SK-N-SH treated with all-trans-retinoic acid at 6 μM for 48 hours (cell line): ENCODE data around the gene CRLF1.

Experiments
- ARNTL ChIP-seq: fragments of 450-650 bp; formaldehyde crosslinking; IDR thresholded peaks from 2 replicates; pipeline ENCODE4 v1.5.0; 2020; ENCODE audit warnings: low read depth, mild to moderate bottlenecking, moderate library complexity, borderline replicate concordance
- CSDC2 ChIP-seq: fragments of 250-450 bp; sonication (Bioruptor Pico); IDR thresholded peaks from 2 replicates; pipeline ENCODE4 v1.5.0; 2020; ENCODE audit warnings: mild to moderate bottlenecking, moderate library complexity
- CSRNP3 ChIP-seq: fragments of 250-450 bp; sonication (Bioruptor Pico); IDR thresholded peaks from 2 replicates; pipeline ENCODE4 v1.5.1; 2021; ENCODE audit warnings: mild to moderate bottlenecking, moderate library complexity
- ESRRG ChIP-seq: fragments of 250-450 bp; sonication (Bioruptor Pico); IDR thresholded peaks from 2 replicates; pipeline ENCODE4 v1.6.1; 2021; ENCODE audit warnings: mild to moderate bottlenecking
- ISL1 ChIP-seq: fragments of 250-450 bp; sonication (Bioruptor Pico); IDR thresholded peaks from 2 replicates; pipeline ENCODE4 v2.1.2; 2022; ENCODE audit warnings: mild to moderate bottlenecking, moderate library complexity
- OSR1 ChIP-seq: fragments of 250-450 bp; sonication (Bioruptor Pico); IDR thresholded peaks from 2 replicates; pipeline ENCODE4 v1.8.0; 2022; ENCODE audit warnings: moderate library complexity, mild to moderate bottlenecking, inconsistent platforms
- RARB ChIP-seq: fragments of 250-450 bp; sonication (Bioruptor Pico); IDR thresholded peaks from 2 replicates; pipeline ENCODE4 v1.8.0; 2021; ENCODE audit warnings: mild to moderate bottlenecking, moderate library complexity
- SNAI2 ChIP-seq: fragments of 250-450 bp; sonication (Bioruptor Pico); IDR thresholded peaks from 2 replicates; pipeline ENCODE4 v1.5.0; 2020; ENCODE audit warnings: mild to moderate bottlenecking, moderate library complexity
- TCF4 ChIP-seq: fragments of 250-450 bp; sonication (Bioruptor Pico); IDR thresholded peaks from 2 replicates; pipeline ENCODE4 v1.8.0; 2021; ENCODE audit warnings: mild to moderate bottlenecking, moderate library complexity, borderline replicate concordance
- ZC3H10 ChIP-seq: fragments of 250-450 bp; sonication (Bioruptor Pico); IDR thresholded peaks from 2 replicates; pipeline ENCODE4 v1.5.1; 2021; ENCODE audit warnings: mild to moderate bottlenecking, moderate library complexity
- ZFP30 ChIP-seq: fragments of 450-650 bp; formaldehyde crosslinking; IDR thresholded peaks from 2 replicates; pipeline ENCODE4 v1.5.0; 2022; ENCODE audit warnings: mild to moderate bottlenecking, moderate library complexity
- ZNF565 ChIP-seq: fragments of 450-650 bp; formaldehyde crosslinking; conservative IDR thresholded peaks from 2 replicates; pipeline ENCODE4 v1.5.0; 2020; ENCODE audit warnings: low read depth, mild to moderate bottlenecking, moderate library complexity
- TF ChIP-seq, protein P1 (sequence below): fragments of 250-450 bp; sonication (Bioruptor Pico); IDR thresholded peaks from 2 replicates; pipeline ENCODE4 v1.8.0; 2020; ENCODE audit warnings: mild to moderate bottlenecking, moderate library complexity, borderline replicate concordance
- TF ChIP-seq, protein P2 (sequence below): fragments of 250-450 bp; sonication (Bioruptor Pico); IDR thresholded peaks from 2 replicates; pipeline ENCODE4 v1.5.1; 2020; ENCODE audit warnings: low read depth, mild to moderate bottlenecking, moderate library complexity

DNA sequence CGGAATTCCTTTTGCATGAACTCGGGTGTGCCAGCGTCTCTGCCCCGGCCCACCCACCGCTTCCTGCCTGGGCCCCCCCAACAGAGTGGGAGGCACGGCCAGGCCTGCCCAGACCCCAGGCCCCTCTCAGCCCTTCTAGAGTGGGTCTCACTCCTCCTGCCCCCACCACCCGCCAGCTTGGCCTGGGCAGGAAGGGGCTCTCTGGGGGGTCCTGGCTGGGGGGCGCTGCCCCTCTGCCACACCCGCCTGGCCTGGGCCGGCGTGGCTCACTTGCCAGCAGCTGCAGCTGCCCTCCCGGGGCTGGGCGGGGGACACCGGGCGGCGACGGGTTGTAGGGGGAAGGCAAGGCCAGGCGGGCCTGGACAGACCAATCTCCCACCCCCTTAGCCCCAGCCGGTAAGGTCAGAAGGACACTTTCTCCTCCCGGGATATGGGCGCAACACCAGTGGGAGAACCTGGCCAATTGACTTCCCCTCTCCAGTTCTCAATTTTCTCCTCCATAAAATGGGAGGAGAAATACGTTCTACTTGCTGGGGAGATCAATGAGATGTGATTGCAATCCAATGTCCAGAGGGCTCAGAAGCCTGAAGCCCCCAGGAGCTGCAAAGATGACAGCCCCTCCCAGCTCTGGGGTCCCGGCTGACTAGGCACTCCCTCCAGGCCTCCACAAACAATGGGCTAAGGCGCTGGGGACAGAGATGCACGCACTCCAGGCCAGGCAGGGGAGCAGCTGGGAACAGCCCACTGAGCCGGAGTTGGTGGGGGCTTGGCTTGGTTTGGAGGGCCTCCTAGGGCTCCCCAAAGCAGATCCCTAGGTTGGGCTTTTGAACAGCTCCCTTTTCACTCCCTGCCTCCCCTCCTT is 2.4 kb downstream of the CRLF1 start:
- TF ChIP-seq ZFP30, result no peak
- TF ChIP-seq, protein P1, sequence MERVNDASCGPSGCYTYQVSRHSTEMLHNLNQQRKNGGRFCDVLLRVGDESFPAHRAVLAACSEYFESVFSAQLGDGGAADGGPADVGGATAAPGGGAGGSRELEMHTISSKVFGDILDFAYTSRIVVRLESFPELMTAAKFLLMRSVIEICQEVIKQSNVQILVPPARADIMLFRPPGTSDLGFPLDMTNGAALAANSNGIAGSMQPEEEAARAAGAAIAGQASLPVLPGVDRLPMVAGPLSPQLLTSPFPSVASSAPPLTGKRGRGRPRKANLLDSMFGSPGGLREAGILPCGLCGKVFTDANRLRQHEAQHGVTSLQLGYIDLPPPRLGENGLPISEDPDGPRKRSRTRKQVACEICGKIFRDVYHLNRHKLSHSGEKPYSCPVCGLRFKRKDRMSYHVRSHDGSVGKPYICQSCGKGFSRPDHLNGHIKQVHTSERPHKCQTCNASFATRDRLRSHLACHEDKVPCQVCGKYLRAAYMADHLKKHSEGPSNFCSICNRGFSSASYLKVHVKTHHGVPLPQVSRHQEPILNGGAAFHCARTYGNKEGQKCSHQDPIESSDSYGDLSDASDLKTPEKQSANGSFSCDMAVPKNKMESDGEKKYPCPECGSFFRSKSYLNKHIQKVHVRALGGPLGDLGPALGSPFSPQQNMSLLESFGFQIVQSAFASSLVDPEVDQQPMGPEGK, result no peak
- no peak for TF ChIP-seq TCF4 (CRISPR knock-in tag)
- TF ChIP-seq ARNTL, result no peak
- no peak for TF ChIP-seq CSRNP3 (CRISPR knock-in tag)
- TF ChIP-seq ZC3H10 (CRISPR knock-in tag), result no peak
- TF ChIP-seq, protein P2, sequence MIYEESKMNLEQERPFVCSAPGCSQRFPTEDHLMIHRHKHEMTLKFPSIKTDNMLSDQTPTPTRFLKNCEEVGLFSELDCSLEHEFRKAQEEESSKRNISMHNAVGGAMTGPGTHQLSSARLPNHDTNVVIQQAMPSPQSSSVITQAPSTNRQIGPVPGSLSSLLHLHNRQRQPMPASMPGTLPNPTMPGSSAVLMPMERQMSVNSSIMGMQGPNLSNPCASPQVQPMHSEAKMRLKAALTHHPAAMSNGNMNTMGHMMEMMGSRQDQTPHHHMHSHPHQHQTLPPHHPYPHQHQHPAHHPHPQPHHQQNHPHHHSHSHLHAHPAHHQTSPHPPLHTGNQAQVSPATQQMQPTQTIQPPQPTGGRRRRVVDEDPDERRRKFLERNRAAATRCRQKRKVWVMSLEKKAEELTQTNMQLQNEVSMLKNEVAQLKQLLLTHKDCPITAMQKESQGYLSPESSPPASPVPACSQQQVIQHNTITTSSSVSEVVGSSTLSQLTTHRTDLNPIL, result no peak
- no peak for TF ChIP-seq ESRRG (CRISPR knock-in tag)
- no peak for TF ChIP-seq SNAI2
- no peak for TF ChIP-seq ZNF565 (CRISPR knock-in tag)
- no peak for TF ChIP-seq ISL1
- no peak for TF ChIP-seq RARB (CRISPR knock-in tag)
- TF ChIP-seq CSDC2, result no peak
- TF ChIP-seq OSR1, result no peak
